Activated naive CD4-positive, alpha-beta T cell treated with anti-CD3 and anti-CD28 coated beads, Interleukin-2, amount 50 U/mL, for 72 hours (primary cell): ENCODE data around the gene THADA. TPM values are rescaled to one million over a fixed set of nuclear protein-coding genes. Genes with fewer than 3 reads are reported as not detected.
"Not testable (repeated sequence)": the region's sequence is repeated elsewhere in the genome, so short reads cannot be mapped to it uniquely, and the experiment has no call there.

Source experiments
- ATAC-seq, 2 donors: fragments of 150-1000 bp; cut with Tn5 transposase; 2 replicates each; pipeline ENCODE4 v1.10.0; 2021; ENCODE audit warnings: mild to moderate bottlenecking in 2 of 2, moderate library complexity in 2 of 2
- DNase-seq, 2 donors: peaks; one replicate each; pipeline ENCODE4 v3.0.0; 2021 to 2022; ENCODE audit warnings: low spot score in 2 of 2
- H3K27ac Mint-ChIP-seq, 2 donors: one replicate each; pipeline ENCODE4 v1.8.0; 2022; ENCODE audit warnings: mild to moderate bottlenecking in 2 of 2, mixed read lengths in 2 of 2
- H3K36me3 Mint-ChIP-seq, 2 donors: one replicate each; pipeline ENCODE4 v1.8.0; 2022; ENCODE audit warnings: mixed read lengths in 2 of 2
- H3K9me3 Mint-ChIP-seq, 2 donors: one replicate each; pipeline ENCODE4 v1.8.0; 2022; ENCODE audit warnings: mixed read lengths in 2 of 2
- total RNA-seq, 2 donors: library from RNA; stranded (reverse); gene quantifications; one replicate each; pipeline ENCODE4 v1.2.3, GENCODE V29; 2022

The THADA gene
- total RNA-seq, 2 donors from 2014 or later = 19.3 to 33.5 TPM

GRCh38 chr2:43559391-43560230, 36.2 kb downstream of the THADA start:
- H3K9me3 Mint-ChIP-seq = no peaks in the 10 kb centered on the region
- H3K36me3 Mint-ChIP-seq = peaks cover 18 to 34% of the 10 kb centered on the region in 2 donors
- DNase-seq (peak in 1 of 2 donors; percentile 32), ATAC-seq (peak; percentile 89 to 91)
- H3K27ac Mint-ChIP-seq = peak overlapping the region; percentile 83 to 91

- peaks cover 7 to 27% of the 10 kb centered on the region in 2 donors for H3K36me3 Mint-ChIP-seq
- no peak overlapping the region for H3K27ac Mint-ChIP-seq
- H3K9me3 Mint-ChIP-seq = no peaks in the 10 kb centered on the region
- no peak for ATAC-seq
- no peak for DNase-seq
These were observed 38.6 kb downstream of the THADA start for GRCh38 chr2:43557196-43557595.

- H3K36me3 Mint-ChIP-seq = peaks cover 0 to 27% of the 10 kb centered on the region in 2 donors
- ATAC-seq = no peak
- no peak overlapping the region for H3K27ac Mint-ChIP-seq
- H3K9me3 Mint-ChIP-seq = no peaks in the 10 kb centered on the region
- DNase-seq = no peak
These were observed 39.6 kb downstream of the THADA start for GRCh38 chr2:43556256-43556655.

- Mint-ChIP-seq H3K27ac (no peak overlapping the region), H3K36me3 (peaks cover 11 to 48% of the 10 kb centered on the region in 2 donors), H3K9me3 (no peaks in the 10 kb centered on the region)
- ATAC-seq (no peak), DNase-seq (no peak)
These were observed 42.4 kb downstream of the THADA start for GRCh38 chr2:43553341-43553855.

GRCh38 chr2:43551990-43552389, 43.8 kb downstream of the THADA start:
- H3K36me3 Mint-ChIP-seq = peaks cover 18 to 57% of the 10 kb centered on the region in 2 donors

GRCh38 chr2:43548381-43548780, 47.5 kb downstream of the THADA start:
- DNase-seq, H3K9me3 Mint-ChIP-seq, ATAC-seq, H3K27ac Mint-ChIP-seq: not testable (repeated sequence)
- peaks cover 18 to 51% of the 10 kb centered on the region in 2 donors for H3K36me3 Mint-ChIP-seq

More at GRCh38 chr2:43551990-43552389, 43.8 kb downstream of the THADA start:
- H3K27ac Mint-ChIP-seq = no peak overlapping the region
- ATAC-seq (no peak), DNase-seq (no peak)
- H3K9me3 Mint-ChIP-seq = peaks cover 0 to 7% of the 10 kb centered on the region in 2 donors

GRCh38 chr2:43542285-43542933, 53.4 kb downstream of the THADA start:
- H3K36me3 Mint-ChIP-seq = peaks cover 3 to 12% of the 10 kb centered on the region in 2 donors
- DNase-seq = no peak
- no peak overlapping the region for H3K27ac Mint-ChIP-seq
- peak in 1 of 2 donors; percentile 36 for ATAC-seq
- H3K9me3 Mint-ChIP-seq = peaks cover 0 to 3% of the 10 kb centered on the region in 2 donors

GRCh38 chr2:43541165-43541564, 54.7 kb downstream of the THADA start:
- ATAC-seq (peak in 1 of 2 donors; percentile 91), DNase-seq (no peak)
- Mint-ChIP-seq H3K27ac (no peak overlapping the region), H3K9me3 (no peaks in the 10 kb centered on the region), H3K36me3 (peaks cover 0 to 8% of the 10 kb centered on the region in 2 donors)

GRCh38 chr2:43540021-43540779, 55.6 kb downstream of the THADA start:
- Mint-ChIP-seq H3K9me3 (no peaks in the 10 kb centered on the region), H3K36me3 (peaks cover 0 to 8% of the 10 kb centered on the region in 2 donors), H3K27ac (peak overlapping the region in 1 of 2 donors; percentile 12)
- ATAC-seq (no peak), DNase-seq (no peak)

- Mint-ChIP-seq H3K9me3 (no peaks in the 10 kb centered on the region), H3K27ac (no peak overlapping the region), H3K36me3 (peaks cover 2 to 14% of the 10 kb centered on the region in 2 donors)
- DNase-seq (no peak), ATAC-seq (no peak)
These were observed 56.4 kb downstream of the THADA start for GRCh38 chr2:43539436-43539835.

- ATAC-seq (no peak), DNase-seq (no peak)
- no peaks in the 10 kb centered on the region for H3K9me3 Mint-ChIP-seq
- H3K36me3 Mint-ChIP-seq = peaks cover 8 to 20% of the 10 kb centered on the region in 2 donors
- H3K27ac Mint-ChIP-seq = peak overlapping the region in 1 of 2 donors; percentile 18
These were observed 57.7 kb downstream of the THADA start for GRCh38 chr2:43538034-43538670.

GRCh38 chr2:43537137-43537536, 58.7 kb downstream of the THADA start:
- no peak for ATAC-seq

GRCh38 chr2:43534569-43534968, 61.3 kb downstream of the THADA start:
- Mint-ChIP-seq H3K36me3 (peaks cover 14 to 28% of the 10 kb centered on the region in 2 donors), H3K9me3 (no peaks in the 10 kb centered on the region), H3K27ac (no peak overlapping the region)
- DNase-seq = no peak
- no peak for ATAC-seq

More at GRCh38 chr2:43537137-43537536, 58.7 kb downstream of the THADA start:
- no peak overlapping the region for H3K27ac Mint-ChIP-seq
- DNase-seq = no peak
- no peaks in the 10 kb centered on the region for H3K9me3 Mint-ChIP-seq
- H3K36me3 Mint-ChIP-seq = peaks cover 8 to 25% of the 10 kb centered on the region in 2 donors

- not testable (repeated sequence) for ATAC-seq, DNase-seq, H3K27ac Mint-ChIP-seq, H3K9me3 Mint-ChIP-seq
- H3K36me3 Mint-ChIP-seq = peaks cover 14 to 28% of the 10 kb centered on the region in 2 donors
These were observed 63.3 kb downstream of the THADA start for GRCh38 chr2:43532572-43532971.

GRCh38 chr2:43531251-43531650, 64.6 kb downstream of the THADA start:
- ATAC-seq = no peak
- Mint-ChIP-seq H3K36me3 (peaks cover 19 to 33% of the 10 kb centered on the region in 2 donors), H3K9me3 (peaks cover 3 to 4% of the 10 kb centered on the region in 2 donors), H3K27ac (no peak overlapping the region)
- DNase-seq = no peak

- DNase-seq = no peak
- no peak for ATAC-seq
- Mint-ChIP-seq H3K27ac (no peak overlapping the region), H3K9me3 (peaks cover 9 to 17% of the 10 kb centered on the region in 2 donors), H3K36me3 (peaks cover 25 to 44% of the 10 kb centered on the region in 2 donors)
These were observed 68.8 kb downstream of the THADA start for GRCh38 chr2:43526994-43527393.
